Measurements from ENCODE around the gene OBSCN.

OBSCN gene

GRCh38 chr1:228338521-228339051 lies 130.7 kb downstream of the OBSCN start:
- DNase-seq, result no peak
- in situ Hi-C loops (cut with HindIII; ENCODE audit: low pct_ligation_motif_present, low pct_unique_long_range_greater_than_20kb, low sequenced_read_pairs), result no loop called here

DNA sequence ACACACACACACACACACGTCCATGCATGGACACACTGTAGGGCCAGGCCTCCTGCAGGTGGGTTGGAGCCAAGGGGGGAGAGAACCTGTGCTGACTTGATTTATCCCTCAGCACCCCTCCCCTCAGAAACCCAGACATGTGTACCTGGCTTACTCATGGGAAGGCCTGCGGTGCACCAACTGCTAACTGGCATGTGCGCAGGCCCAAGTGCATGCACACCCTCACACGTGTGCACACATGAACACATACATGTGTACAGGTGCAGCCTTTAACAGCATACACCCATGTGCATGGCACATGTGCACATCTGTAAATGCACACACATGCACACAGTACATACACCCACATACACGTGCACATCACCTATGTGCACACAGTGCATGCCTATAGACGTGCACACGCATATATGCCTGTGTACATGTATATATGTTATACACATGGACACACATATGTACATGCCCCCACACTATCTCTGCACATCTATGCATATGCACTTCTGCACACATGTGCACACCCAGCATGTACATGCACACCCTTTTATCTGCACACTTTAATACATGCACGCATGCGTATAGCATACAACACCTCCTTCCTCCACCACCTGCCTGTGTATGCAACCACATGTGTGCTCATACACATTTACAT lies 131.3 kb downstream of the OBSCN start:
- in situ Hi-C loops (cut with HindIII; ENCODE audit: low pct_ligation_motif_present, low pct_unique_long_range_greater_than_20kb, low sequenced_read_pairs), result no loop called here
- DNase-seq, result no peak

- in situ Hi-C loops (cut with HindIII; ENCODE audit: low pct_ligation_motif_present, low pct_unique_long_range_greater_than_20kb, low sequenced_read_pairs), result no loop called here
- DNase-seq, result no peak
Observed at GRCh38 chr1:228339766-228340685, 132.2 kb downstream of the OBSCN start.

DNA sequence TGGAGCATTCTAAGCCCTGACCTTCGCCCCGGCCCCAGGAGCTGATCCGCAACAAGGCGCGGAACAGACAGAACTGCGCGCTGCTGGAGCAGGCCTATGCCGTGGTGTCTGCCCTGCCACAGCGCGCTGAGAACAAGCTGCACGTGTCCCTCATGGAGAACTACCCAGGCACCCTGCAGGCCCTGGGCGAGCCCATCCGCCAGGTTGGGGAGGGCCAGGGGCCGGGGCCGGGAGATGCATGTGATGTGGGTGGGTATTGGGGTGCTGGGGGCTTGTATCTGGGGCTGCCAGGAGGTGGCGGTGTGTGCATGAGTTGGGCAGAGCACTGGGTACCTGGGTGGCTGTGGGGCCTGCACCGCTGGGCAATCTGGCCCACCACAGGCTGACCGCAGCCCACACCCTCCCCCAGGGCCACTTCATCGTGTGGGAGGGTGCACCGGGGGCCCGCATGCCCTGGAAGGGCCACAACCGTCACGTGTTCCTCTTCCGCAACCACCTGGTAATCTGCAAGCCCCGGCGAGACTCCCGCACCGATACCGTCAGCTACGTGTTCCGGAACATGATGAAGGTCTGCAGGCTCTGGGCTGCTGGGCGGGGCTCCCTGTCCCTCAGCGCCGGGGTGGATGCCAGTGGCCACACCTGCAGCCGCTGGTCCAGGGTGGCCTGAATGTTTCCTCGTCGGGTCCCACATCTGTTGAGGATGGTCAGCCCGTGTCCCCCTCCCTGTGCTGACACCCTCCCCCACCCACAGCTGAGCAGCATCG lies 133.0 kb downstream of the OBSCN start:
- peak; percentile 10 for DNase-seq
- in situ Hi-C loops (cut with HindIII; ENCODE audit: low pct_ligation_motif_present, low pct_unique_long_range_greater_than_20kb, low sequenced_read_pairs), result no loop called here

DNA sequence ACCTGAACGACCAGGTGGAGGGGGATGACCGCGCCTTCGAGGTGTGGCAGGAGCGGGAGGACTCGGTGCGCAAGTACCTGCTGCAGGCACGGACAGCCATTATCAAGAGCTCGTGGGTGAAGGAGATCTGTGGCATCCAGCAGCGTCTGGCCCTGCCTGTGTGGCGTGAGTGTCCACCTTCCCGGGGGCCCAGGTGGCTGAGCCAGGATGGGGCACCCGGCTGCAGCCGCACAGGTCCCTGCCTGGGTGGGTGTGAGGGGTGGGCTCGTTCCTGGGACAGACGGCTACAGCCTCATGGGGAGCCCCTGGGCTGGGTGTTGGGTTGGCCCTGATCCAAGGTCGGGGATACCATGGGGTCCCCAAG lies 133.6 kb downstream of the OBSCN start:
- in situ Hi-C loops (cut with HindIII; ENCODE audit: low pct_ligation_motif_present, low pct_unique_long_range_greater_than_20kb, low sequenced_read_pairs), result no loop called here
- DNase-seq, result no peak

DNA sequence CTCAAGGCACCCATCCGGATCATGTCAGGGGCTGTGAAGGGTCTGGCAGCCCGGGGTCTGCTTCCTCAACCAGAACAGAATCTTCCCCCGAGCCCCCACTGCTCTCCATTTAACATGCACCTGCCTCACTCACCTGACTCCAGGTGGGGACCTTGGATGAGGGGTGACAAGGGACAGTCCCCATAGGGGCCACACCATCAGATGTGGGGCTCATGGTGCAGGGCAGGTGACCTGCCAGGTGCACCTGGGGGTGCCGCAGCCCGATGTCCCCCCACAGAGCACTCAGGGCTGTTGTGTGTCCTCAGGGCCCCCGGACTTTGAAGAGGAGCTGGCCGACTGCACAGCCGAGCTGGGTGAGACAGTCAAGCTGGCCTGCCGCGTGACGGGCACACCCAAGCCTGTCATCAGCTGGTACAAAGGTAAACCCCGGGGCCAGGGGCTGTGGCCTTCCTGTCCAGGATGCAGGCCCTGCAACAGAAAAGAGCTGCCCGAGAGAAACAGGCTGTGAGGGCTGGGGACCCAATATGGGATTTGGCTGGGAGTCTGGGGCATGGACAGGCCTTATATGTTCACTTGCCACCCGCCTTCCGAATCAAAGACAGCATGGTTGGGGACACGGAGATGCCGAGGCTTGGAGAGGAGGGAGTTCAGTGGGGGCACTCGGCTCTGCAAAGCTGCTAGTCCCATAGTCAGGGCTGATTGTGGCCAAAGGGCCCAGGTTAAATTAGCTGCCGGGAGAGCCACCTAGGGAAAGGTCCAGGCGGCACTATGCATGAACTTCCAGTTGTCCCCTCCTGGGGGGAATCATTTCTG lies 134.2 kb downstream of the OBSCN start:
- DNase-seq, result no peak
- in situ Hi-C loops (cut with HindIII; ENCODE audit: low pct_ligation_motif_present, low pct_unique_long_range_greater_than_20kb, low sequenced_read_pairs), result no loop called here

DNA sequence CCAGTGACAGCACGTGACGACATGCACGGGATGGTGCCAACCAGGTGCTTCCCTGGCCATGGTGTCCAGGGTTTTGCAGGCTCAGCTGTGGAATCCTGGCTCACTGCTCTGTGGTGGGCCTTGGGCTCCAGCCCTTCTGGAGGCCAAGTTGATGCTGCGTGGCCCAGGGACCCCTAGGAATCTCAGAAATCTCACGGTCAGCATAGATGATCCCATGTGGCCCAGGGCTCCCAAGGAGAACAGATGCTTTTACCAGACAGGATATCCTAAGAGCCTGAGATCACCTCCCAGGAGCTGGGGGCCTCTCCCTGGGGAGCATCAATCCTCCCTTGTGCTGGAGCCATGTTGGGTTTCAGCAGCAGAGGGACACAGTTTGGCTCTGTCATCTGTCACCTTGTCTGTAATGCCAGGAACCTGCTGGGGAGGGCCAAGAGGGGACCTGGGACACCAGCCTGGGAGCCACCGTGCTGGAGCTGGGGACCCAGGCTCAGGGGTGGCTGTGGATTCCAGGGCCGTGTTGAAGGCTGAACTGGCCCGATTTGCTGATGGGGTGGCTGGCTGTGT lies 134.9 kb downstream of the OBSCN start:
- no peak for DNase-seq
- in situ Hi-C loops (cut with HindIII; ENCODE audit: low pct_ligation_motif_present, low pct_unique_long_range_greater_than_20kb, low sequenced_read_pairs), result no loop called here

GRCh38 chr1:228343191-228343661 lies 135.4 kb downstream of the OBSCN start:
- in situ Hi-C loops (cut with HindIII; ENCODE audit: low pct_ligation_motif_present, low pct_unique_long_range_greater_than_20kb, low sequenced_read_pairs), result no loop called here
- no peak for DNase-seq

DNA sequence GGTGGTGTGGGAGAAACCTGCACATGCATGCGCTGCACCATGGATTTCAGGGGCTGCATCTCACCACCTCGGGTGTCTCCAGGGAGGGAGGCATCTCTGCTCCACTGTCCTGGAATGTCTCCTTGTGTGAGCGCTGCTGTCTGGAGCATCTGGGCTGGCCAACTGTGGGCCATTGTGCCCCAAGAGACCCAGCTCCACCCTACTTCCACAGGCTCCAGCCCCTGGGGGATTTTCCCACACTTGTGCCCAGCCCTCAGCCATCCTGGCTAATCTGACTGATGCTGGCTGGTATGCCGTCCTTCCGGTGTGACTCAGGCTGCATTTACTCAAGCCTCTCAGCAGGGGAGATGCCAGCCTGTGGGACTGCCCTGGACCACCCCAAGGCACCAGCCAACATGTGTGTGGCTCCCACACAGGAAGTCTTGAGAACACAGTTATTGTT lies 136.8 kb downstream of the OBSCN start:
- in situ Hi-C loops (cut with HindIII; ENCODE audit: low pct_ligation_motif_present, low pct_unique_long_range_greater_than_20kb, low sequenced_read_pairs), result no loop called here
- DNase-seq, result peak; percentile 16

GRCh38 chr1:228345201-228345930 lies 137.5 kb downstream of the OBSCN start:
- in situ Hi-C loops (cut with HindIII; ENCODE audit: low pct_ligation_motif_present, low pct_unique_long_range_greater_than_20kb, low sequenced_read_pairs), result no loop called here
- no peak for DNase-seq

- in situ Hi-C loops (cut with HindIII; ENCODE audit: low pct_ligation_motif_present, low pct_unique_long_range_greater_than_20kb, low sequenced_read_pairs), result no loop called here
Observed at GRCh38 chr1:228346731-228347130, 138.9 kb downstream of the OBSCN start.

GRCh38 chr1:228347181-228347580 lies 139.3 kb downstream of the OBSCN start:
- in situ Hi-C loops (cut with HindIII; ENCODE audit: low pct_ligation_motif_present, low pct_unique_long_range_greater_than_20kb, low sequenced_read_pairs), result no loop called here

More at GRCh38 chr1:228346731-228347130, 138.9 kb downstream of the OBSCN start:
- DNase-seq, result no peak

GRCh38 chr1:228348708-228349467 lies 141.0 kb downstream of the OBSCN start:
- no peak for DNase-seq
- in situ Hi-C loops (cut with HindIII; ENCODE audit: low pct_ligation_motif_present, low pct_unique_long_range_greater_than_20kb, low sequenced_read_pairs), result no loop called here

More at GRCh38 chr1:228347181-228347580, 139.3 kb downstream of the OBSCN start:
- no peak for DNase-seq

GRCh38 chr1:228349701-228350171 lies 141.9 kb downstream of the OBSCN start:
- in situ Hi-C loops (cut with HindIII; ENCODE audit: low pct_ligation_motif_present, low pct_unique_long_range_greater_than_20kb, low sequenced_read_pairs), result no loop called here
- DNase-seq, result no peak

DNA sequence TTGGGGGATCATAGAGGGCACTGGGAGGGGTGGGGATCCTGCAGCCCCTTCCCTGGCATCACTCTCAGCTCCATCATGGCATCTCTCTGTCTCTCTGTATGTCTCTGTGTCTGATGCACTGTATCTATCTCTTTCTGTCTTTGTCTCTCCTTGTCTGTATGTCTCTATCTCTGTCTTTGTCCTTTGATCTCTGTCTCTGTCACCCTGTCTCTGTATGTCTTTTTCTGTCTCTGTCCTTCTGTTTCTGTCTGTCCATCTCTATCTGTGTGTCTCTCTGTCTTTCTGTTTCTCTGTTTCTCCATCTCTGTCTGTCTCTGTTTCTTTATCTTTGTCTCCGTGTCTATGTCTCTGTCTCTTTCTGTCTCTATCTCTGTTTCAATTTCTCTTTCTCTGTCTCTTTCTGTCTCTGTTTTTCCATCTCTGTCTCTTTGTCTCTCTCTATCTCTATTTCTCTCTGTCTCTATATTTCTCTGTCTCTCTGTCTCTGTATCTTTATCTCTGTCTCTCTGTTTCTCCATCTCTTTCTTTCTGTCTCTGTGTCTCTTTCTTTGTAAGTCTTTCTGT lies 142.4 kb downstream of the OBSCN start:
- no peak for DNase-seq
- in situ Hi-C loops (cut with HindIII; ENCODE audit: low pct_ligation_motif_present, low pct_unique_long_range_greater_than_20kb, low sequenced_read_pairs), result no loop called here
